GM19397 (cell line): ENCODE measurements around the gene HTRA3.

ENCODE experiments used
- ATAC-seq: cut with Tn5 transposase; IDR thresholded peaks from one replicate; pipeline ENCODE4 v1.9.1; 2021; ENCODE audit warnings: mild to moderate bottlenecking, moderate library complexity; ENCODE audit not compliant: unreplicated experiment

The HTRA3 gene

DNA sequence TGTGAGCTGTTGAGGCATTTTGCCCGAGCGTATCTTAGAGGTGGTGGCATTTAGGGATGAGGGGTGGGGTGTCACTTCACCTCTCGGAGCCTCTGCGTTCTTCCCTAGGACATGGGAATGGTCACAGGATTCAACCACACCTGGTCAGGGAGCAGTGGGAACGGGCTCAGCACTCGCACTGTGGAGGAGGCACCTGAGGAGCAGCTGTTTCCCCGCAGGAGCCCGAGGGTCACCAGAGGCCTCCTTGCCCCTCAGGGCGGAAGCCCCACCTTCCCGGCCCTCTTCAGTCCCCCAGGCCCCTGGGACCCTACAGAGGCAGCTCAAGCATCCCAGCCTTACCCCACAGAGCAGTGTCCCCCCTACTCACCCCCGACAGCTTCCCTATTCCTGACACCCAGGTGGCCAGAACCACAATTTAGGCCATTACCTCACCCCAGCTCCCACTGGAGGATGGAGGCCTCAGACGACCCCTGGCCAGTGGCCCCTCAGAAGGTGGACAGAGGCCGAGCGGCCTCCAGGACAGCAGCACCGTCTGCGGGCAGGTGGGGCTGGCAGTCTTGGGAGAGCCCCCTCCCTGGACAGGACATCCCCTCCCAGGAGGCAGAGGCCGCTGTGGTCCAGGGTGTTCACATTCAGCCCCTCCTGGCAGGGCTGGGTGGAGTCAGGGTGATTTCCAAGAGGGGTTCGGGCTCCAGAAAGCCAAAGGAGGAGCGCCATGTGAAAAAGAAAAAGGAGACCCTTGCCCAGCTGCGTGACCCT lies 4.2 kb upstream of the HTRA3 start:
- ATAC-seq: no peak

DNA sequence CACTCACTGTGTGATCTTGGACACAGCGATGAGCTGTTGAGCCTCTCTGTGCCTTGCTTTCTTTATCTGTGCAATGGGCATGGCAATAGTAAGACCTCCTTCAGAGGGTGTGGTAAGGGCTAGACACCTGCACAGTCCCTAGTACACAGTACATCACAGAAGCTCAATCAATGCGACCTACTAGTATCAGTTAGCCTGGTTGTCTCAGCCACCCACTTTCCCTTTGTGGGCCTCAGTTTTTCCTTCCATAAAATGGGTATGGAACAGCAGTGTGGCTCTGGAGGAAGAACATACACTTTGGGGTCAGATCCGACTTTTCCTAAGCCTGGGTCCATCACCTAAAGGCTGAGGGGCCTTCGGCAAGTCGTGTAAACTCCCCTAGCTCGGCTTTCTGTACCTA lies 3.5 kb upstream of the HTRA3 start:
- no peak for ATAC-seq

DNA sequence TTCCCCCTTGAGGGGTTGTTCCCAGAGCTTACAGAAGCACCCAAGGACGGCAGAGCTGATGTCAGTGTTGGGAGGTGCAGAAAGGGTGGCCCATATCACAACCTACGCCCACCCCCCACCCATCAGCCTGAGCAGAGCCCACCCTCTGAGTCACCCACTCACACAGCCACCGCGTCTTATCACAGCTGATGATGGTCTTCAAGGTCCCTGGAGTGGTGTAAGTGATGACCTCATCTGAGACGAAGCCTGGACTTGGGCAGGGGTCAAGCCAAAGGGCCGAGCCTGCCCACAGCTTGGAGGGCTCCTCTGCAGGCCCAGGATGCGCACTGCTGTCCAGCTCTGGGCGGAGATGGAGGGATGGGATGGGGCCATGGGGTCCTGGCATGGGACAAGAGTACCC lies 3.0 kb upstream of the HTRA3 start:
- ATAC-seq: no peak

DNA sequence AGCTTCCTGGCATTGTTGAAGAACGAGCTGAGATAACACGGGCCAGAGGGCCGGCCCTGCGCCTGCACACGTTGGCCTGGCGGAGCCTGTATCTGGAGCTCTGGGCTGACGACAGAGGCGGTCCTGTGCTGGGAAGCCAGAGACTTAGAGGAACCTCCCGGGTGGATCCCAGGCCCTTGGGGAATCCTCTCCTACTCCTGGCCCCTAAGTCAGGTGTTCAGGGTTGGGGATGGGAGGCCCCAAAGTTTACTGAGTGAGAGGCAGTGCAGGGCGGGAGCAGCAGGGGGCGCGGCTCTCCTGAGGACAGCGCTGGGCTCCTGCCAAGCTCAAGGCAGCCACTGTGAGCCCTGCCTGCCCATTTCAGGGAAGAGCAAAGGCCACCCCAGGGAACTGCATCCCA lies 2.5 kb upstream of the HTRA3 start:
- no peak for ATAC-seq

DNA sequence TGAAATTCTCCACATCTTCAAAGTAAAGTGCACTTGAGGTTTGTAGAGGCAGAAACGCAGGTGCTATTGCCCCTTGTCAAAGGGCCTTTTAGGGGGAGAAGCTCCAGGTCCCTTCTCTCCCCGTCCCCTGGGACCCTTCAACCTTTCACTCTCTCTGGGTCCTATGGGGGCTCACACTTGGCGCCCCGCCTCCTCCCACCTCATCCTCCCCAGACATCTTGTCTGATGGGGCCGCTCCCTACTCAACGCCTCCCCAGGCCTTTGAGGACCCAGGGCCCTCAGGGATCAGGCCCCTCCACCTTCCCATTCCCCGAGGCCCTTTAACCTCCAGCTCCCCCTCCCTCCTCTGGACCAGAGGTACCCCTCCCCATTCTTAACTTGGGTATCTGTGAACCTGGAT lies 1.3 kb upstream of the HTRA3 start:
- ATAC-seq: no peak

DNA sequence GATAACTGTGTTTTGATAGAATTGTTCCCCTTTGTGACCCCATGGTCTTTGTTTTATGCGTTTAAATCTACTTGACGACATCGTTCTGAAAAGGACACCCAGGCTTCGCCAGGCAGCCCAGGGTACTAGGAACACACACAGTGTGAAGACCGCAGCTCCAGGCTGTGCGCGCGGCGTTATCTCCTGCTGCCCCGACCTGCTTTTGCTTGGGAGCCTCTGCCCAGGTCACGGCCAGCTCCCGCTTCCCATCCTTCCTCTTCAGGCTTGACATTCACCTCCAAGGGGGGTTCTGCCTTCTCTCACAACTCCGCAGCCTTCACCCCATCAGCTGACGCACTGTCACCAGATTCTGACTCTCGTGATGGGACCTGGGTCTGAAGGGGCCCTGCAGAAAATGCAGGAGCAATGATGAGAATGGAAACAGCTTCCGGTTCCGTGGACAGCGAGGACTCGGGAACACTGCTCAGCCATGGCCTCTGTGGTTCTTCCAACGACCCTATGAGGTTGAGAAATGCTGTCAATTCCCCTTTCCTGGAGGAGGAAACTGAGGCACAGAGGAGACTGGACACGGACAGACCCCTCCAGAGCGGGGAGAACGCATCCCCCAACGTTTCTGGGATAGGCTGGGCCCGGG lies 536 bp upstream of the HTRA3 start:
- no peak for ATAC-seq

DNA sequence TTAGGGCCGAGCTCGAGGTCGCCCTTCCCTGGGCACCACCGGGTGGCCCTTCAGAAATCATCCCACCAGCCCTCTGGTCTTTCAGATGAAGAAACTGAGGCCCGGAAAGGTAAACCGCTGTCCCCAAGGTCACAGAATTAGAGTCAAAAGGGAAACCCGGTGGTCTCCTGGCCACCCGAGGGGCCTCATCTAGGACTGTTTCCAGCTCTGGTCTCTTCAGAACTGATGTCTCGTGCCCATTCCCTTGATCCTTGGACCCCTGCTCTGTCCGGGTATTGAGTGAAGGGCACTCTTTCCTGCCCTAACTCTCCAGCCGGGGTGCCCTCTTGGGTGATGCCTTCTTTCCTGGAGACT lies 841 bp downstream of the HTRA3 start:
- ATAC-seq: no peak

DNA sequence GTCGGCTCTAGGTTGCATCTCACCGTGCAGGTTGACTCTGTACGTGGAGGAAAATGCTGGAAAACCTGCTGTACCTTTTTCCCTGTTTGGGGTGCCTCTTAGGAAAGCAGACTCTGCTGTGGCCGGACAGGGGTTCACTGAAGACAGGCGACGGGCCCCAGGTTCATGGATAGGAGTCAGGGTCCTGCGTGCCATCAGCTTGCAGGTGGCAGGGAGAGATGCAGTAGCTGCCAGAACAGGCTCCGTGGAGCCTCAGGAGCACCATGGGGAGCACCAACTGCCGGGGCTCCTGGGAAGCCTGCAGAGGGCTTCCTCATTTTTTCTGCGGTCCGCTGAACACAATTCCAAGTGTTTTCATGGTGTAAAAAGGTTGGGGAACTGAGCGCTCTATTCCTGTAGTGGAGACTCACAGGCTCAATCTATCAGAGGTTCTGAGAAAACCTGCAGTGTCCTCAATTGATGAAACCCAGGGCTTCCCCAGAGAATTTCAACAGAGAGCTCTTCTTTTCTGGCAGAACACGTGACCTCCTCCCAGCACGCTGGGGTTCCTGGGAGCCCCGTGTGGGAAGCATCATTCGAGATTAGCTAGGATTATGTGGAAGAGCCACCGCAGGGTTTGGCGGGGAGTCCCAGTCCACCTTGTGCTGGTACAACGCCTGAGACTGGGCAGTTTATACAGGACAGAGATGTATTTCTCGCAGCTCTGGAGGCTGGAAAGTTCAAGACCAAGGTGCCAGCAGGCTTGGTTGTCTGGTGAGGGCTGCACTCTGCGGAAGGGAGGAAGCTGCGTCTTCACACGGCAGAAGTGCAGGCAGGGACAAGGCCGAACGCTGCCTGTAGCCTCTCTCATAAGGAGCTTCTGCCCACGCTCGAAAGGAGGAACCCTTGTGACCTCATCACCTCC lies 1.6 kb downstream of the HTRA3 start:
- no peak for ATAC-seq

DNA sequence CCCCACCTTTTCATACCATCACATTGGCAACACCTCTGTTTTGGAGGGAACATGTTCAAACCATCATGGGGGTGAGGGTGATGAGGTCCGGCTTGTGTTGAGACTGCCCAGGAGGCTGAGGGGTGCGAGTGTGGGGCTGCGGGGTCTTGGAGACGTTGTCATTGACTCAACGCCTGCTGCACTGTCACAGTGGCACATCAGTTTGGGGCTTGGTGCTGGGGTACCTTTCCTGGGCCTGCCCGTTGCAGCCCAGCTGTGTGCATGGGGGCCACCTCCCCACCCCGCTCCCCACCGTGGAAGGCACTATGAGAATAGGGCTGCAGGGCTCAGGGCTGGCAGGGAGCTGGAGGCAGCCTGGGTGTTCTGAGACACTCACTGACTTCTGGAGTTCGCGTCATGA lies 2.3 kb downstream of the HTRA3 start:
- no peak for ATAC-seq

DNA sequence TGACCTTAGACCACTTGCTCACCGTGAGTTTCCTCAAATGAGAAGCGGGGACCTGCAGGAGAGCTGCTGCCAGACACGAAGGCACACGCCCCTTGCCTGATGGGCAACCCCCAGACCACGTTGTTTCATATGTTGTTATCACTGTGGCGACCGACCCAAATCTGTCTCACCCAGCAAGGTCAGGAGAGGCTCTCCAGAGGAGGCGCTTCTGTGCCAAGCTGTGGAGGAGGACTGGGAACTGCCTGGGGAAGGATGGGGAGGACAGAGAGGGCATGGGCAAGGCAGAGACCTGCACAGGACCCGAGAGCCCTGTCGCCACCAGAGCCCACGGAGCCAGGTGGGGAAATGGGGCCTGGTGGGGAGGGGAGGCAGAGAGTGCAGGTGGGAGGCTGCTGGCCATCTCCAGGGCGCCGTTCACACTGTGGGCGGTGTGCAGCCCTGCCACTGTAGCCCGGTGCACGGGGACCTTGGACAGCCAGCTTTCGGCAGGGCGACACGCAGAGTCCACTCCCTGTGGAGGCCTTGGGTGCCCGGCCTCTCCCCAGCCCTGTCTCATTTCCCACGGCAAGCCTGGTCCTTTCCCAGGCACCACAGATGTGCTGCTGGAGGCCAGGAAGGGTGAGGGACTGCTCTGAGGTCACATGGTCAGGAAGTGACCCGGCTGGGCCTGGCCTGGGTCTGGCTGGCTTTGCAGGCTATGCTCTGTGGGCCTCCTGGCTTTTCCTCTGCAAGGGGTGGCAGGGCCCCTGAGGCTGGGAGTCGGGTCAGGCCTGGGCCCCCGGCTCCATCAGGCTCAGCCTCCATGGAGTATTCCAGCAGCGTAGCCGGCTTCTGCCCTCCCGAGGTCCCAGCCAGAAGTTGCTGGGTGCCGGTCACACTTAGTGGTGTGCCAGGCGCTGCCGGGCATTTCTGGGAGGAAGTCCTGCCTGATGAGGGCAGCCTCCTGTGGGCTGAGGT lies 3.2 kb downstream of the HTRA3 start:
- ATAC-seq: no peak

DNA sequence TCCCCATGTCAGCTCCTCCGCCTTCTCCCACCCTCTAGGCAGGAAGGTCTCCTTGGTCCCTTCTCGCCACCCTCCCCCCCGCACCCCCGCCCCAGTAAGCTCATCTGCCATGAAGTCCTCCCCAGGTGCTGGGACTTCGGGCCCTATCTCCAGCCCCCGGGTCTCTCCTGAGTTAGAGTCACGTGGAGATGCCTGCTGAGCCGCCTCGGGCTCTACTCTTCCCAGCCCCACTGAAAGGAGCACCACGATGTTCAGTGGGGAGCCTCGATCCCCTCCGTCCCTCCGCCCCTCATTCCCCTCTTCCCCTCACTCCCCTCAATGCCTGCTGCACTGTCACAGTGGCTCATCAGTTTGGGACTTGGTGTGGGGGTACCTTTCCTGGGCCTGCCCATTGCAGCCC lies 3.9 kb downstream of the HTRA3 start:
- ATAC-seq: no peak

DNA sequence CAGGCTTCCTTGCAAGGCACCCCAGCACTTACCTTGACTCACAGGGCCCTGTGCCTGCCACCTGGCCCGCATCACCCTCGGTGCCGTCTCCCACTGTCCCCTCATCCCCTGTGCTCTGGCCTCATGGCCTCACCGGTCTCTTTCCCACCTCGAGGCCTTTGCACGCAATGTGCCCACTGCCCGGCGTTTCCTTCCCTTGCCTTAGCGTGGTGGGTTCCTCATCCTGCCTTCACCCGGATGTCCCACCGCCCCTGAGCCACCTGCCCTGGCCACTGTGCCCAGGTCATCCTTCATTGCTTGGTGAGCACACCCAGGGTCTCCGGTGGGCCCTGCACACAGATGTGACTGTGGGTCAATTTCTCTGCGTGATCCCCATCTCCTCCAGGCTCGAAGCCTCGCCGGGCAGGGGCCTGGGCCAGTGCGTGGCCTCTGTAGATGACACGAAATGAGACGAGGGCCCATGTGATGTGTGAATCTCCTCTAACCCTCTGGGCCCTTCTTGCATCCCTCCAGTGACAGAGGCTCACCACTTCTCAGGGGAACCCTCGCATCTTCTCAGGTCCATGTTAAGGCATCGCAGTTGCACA lies 4.6 kb downstream of the HTRA3 start:
- no peak for ATAC-seq

DNA sequence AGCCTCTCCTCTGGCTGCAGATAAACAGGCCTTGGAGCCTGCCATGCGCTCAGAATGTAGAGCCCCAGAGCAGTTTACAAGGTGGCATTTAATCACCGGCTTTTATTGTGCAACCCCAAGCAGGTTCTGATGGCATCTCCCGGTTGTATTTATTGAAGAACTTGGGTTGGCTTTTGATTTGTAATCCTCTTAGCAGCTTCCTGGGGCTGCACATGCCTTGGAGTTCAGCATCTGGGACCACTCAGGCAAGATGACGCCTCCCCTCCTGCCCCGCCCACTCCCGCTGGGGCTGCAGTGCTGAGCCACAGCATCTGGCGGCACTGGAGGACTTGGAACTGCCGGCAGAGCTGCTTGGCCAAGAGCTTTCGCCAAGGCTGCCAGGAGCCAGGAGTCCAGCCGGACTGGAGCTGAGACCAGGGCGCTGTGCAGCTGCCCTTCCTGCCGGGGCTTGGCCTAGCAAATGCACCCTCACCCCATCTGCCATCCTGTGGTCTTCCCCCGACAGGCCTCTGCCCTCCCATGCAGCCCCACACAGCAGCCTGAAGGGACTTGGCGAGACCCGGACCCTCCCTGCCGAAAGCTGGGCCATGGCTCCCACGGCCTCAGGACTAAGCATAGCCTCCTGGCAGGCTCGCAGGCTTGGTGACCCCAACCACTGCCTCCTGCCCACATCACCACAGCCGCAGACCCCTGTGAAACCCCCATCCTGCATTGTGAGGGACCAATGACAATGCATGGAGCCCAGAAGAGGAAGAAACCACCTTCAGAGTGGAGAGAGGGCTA lies 5.4 kb downstream of the HTRA3 start:
- ATAC-seq: no peak

DNA sequence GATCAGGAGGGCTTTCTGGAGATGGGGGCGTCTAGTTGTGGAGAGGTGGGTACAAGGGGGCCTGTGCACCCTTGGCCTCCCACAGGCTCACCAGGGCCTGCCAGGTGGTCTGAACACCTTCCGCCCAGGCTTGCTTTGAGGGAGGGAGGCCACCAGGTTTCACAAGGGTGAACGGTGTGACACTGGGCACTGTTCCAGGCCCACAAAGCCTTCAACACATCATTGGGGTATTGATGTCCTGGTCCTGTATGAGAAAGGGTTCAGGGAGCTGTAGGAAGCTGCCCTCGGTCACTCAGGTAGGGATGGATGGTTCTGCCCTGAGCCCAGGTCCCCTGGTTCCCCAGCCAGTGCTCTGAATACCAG lies 6.0 kb downstream of the HTRA3 start:
- ATAC-seq: no peak

DNA sequence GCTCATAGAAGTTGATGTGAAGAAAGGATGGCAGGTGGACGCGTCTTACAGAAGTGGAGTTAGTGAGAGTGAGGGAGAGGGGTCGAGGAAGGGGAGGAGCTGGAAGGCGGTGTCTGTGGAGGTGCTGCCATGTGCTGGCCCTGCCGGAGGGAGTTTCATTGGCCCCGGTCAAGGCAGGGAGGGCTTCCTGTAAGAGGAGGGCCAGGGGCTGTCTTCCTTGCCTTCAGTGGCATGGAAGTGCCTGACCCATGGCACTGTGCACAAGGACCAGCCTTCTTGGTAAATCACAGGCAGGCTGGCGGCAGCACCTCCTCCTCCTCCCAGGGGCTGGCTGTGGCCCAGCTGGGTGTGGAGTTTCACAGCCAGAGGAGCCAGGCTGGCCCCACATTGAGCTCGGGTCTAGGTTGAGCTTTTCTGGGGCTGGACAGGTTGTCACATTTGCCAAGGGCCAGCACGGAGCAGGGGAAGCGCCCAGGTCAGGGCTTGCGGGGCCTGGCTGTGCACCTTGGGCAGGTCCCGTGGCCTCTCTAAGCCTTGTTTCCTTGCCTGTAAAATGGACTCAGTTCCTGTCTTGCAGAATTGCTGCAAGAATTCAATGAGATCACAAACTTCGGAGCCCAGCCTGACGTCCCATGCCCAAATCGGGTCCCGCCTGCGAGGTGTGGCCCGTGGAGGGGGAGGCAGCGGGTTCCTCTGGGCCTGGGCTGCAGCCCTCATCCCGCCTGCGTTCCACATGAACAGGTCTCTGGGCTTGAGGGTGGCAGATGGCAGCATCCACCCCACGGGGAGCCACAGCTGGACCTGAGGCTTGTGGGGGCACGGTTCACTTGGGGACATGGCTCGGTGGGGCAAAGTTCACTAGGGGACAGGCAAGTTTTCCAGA lies 7.0 kb downstream of the HTRA3 start:
- ATAC-seq: no peak

DNA sequence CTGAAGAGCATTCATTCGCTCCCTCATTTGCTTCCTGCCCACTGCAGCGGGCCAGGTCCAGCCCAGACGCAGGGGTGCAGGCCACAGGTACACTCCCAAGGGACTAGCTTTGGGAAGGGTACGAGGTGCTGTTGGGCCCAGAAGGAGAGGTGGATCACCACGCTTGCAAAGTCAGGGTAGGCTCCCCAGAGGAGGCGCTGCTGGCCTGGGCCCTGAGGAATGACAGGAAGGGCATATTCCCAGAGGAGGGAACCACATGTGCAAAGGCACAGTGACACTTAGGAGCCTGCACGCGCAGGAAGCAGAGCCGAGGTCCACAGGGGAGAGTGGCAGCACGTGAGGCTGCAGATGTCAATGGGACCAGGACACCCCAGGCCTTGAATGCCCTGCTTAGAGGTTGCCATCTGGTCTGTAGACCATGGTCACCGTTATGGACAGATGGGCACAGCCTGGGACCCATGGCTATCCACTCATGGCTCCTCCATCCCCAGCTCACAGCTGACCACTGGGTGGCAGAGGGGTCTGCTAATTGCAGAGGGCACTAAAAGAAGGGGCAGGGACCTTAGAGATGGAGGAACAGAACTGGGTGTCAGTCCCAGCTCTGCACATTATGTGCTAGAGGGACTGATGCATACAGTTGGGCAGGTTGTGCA lies 7.9 kb downstream of the HTRA3 start:
- ATAC-seq: no peak

DNA sequence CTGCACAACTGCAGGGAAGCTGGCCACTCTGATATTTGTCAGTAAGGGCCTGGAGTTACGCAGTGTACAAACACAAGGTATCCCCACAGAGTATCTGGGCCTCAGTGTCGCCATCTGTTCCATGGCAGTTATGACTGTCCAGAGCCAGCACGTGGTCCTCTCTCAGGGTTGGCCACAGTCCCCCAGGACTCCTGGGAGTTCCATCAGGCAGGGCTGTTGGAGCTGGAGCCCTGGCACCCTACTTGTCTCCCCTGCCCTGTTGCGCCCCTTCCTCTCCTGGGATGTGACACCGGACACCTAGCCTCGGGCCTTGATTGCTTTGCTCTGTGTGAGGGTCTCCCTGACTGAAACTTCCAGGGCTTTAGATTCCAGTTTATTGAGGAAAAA lies 8.4 kb downstream of the HTRA3 start:
- no peak for ATAC-seq
